DMS 273 (cell line): ENCODE measurements around the gene DDX51.
"Not testable (repeated sequence)": the region's sequence is repeated elsewhere in the genome, so short reads cannot be mapped to it uniquely, and the experiment has no call there.

ENCODE experiments used
- DNase-seq: peaks from one replicate; lab custom pipeline; 2025; ENCODE audit not compliant: unreplicated experiment; lab: John Stamatoyannopoulos, UW

DDX51 gene

GRCh38 chr12:132154941-132155770 lies 11.0 kb upstream of the DDX51 start:
- peak; percentile 16 for DNase-seq

GRCh38 chr12:132154341-132154761 lies 10.2 kb upstream of the DDX51 start:
- peak; percentile 31 for DNase-seq

GRCh38 chr12:132153501-132154340 lies 9.6 kb upstream of the DDX51 start:
- peak; percentile 90 for DNase-seq

DNA sequence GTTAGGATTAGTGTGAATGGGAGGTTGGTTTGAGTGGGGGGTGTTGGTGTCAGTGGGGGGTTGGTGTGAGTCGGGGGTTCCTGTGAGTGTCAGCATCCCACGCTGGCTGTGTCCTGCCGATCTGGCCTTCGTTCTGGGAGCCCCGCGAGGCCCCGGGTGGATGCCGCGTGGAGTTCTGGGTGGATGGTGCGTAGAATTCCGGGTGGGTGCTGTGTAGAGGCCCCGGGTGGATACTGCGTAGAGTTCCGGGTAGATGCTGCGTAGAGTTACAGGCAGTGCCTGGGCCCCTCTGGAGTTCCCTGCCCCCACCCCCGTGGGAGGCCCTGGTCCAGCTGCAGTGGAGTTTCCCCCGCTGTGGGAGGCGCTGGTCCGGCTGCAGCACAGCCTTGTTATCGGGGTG lies 8.8 kb upstream of the DDX51 start:
- no peak for DNase-seq

DNA sequence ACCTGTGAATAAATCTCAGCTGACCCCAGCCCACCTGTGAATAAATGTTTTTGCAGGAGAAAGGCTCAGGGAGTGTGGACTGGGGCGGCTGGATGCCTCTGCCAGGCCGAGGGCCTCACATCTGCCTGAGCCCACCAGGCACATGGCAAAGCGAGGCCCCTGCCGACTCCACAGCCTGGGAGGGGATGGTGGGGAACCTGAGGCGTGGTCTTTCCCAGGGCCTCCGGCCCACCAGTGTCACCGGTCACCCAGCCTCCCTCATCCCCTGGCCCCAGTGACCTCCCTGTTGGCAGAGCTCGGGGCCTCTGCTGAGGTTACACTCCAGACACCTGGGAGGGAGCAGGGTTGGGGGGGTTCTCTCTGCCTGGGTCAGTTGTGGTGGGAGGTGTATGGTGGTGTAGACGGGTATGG lies 8.3 kb upstream of the DDX51 start:
- DNase-seq = no peak

GRCh38 chr12:132151766-132152410 lies 7.8 kb upstream of the DDX51 start:
- DNase-seq = no peak

DNA sequence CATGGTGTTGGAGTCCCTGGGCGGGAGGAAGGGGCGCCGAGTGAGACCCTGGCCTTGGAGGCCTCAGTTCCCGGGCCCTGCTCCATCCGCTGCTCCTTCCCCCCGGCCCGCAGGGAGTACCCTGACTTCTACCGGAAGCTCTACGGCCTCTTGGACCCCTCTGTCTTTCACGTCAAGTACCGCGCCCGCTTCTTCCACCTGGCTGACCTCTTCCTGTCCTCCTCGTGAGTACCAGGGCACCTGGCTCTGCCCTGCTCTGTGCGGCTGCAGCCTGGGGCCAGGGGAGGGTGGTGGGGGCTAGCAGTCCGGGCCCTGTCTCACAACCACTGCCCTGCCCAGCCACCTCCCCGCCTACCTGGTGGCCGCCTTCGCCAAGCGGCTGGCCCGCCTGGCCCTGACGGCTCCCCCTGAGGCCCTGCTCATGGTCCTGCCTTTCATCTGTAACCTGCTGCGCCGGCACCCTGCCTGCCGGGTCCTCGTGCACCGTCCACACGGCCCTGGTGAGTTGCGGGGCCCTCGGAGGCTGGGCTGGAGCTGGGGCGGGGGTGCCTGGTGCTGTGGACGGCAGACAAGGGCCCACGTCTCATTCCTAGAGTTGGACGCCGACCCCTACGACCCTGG lies 7.1 kb upstream of the DDX51 start:
- no peak for DNase-seq

GRCh38 chr12:132150780-132151144 lies 6.6 kb upstream of the DDX51 start:
- DNase-seq = no peak

DNA sequence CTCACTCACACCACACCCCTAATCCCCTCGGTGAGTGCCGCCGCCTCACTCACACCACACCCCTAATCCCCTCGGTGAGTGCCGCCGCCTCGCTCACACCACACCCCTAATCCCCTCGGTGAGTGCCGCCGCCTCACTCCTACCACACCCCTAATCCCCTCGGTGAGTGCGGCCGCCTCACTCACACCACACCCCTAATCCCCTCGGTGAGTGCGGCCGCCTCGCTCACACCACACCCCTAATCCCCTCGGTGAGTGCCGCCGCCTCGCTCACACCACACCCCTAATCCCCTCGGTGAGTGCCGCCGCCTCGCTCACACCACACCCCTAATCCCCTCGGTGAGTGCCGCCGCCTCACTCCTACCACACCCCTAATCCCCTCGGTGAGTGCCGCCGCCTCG lies 5.4 kb upstream of the DDX51 start:
- not testable (repeated sequence) for DNase-seq

DNA sequence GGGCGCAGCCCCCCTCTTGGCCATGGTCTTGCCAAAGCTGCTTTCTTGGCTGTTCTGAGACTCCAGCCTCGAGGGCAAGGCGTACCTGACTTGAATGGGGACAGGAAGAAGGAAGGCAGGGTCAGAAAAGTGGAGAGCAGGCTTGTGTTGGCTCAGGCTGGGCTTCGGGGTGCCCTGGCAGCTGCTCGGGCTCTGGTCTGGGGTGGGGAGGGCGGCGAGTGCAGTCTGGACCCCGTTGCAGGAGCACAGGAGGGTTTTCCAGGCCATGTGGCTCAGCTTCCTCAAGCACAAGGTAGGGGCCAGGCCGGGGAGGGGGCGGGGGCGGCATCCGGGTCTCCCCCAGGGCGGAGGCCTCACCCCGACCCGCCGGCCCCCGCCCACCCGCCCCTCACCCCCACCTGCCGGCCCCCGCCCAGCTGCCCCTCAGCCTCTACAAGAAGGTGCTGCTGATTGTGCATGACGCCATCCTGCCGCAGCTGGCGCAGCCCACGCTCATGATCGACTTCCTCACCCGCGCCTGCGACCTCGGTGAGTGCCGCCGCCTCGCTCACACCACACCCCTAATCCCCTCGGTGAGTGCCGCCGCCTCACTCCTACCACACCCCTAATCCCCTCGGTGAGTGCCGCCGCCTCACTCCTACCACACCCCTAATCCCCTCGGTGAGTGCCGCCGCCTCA lies 4.4 kb upstream of the DDX51 start:
- no peak for DNase-seq

DNA sequence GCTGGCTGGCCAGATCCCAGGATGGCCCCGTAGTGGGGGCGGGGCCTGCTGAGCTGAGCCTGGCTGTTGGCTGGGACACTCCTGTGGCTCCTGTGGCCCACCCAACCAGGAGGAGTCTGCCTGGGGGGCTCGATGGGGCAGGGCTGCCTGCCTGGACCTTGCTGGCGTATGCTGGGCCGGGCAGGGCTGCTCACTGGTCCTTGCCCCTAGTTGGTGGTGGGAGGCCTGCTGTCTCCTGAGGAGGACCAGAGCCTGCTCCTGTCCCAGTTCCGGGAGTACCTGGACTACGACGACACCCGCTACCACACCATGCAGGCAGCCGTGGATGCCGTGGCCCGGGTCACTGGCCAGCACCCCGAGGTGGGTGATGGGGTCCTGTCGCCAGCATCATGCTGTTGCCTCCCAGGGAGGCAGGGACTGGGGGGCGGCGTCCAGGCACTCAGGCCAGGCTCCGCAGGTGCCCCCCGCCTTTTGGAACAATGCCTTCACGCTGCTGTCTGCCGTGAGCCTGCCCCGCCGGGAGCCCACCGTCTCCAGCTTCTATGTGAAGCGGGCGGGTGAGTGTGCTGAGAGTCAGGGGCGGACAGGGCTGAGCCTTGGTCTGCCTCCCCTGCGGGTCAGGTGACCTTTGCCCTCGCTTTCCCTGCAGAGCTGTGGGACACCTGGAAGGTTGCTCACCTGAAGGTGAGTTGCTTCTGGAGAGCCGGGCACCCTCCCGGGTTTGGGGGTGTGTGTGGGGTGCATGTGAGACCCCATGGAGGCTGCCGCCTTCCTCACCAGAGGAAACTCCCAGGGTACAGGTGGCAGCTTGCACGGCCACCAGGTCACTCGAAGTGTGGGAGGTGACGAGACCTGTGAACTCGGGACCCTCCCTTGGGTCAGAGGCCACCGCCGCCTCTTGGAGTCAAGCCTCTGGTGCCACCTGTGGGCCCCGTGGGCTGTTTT lies 3.6 kb upstream of the DDX51 start:
- DNase-seq = no peak

GRCh38 chr12:132146772-132147422 lies 2.8 kb upstream of the DDX51 start:
- no peak for DNase-seq

DNA sequence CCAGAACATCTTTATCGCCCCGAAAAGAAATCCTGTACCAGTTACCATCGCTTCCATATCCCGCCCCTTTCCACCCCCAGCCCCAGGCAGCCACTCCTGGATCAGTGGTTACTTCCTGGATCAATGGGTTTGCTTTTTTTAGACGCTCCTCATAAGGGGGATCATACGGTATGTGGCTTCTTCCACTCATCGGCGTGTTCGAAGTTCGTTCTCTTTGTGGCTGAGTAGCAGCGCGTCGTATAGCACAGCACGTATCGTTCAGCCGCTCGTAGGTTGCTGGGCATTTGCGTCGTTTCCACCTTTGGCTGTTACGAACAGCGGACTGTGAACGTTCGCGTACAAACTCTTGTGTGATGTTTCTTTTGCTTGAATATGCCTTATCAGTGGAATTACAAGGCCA lies 2.0 kb upstream of the DDX51 start:
- no peak for DNase-seq

DNA sequence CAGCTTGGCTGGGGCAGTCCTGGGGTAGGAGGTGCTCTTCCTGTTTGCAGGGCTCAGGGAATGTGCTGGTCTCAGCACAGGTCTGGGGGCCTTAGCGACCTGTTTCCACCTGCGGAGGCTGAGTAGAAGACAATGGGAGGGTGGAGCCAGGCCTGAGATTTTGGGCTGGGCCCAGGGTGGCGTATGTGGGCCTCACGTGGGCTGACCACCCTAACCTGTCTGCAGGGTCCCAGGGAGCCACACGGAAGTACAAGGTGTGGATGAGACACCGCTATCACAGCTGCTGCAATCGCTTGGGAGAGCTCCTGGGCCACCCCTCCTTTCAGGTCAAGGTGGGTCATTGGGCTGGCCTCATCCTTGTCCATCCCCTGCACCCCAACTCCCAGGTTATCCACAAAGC lies 1.2 kb upstream of the DDX51 start:
- no peak for DNase-seq

- DNase-seq = no peak
These were observed 670 bp upstream of the DDX51 start for GRCh38 chr12:132144810-132145168.

GRCh38 chr12:132143336-132144071 lies 615 bp downstream of the DDX51 start:
- peak; percentile 29 for DNase-seq

GRCh38 chr12:132142679-132143335 lies 1.3 kb downstream of the DDX51 start:
- no peak for DNase-seq
